WTC11 (cell line): ENCODE measurements around the gene GSTP1. TPM values are rescaled to one million over a fixed set of nuclear protein-coding genes. Genes with fewer than 3 reads are reported as not detected.

Experiments used
- ATAC-seq: fragments of 200-7000 bp; cut with Tn5 transposase; 2 replicates; pipeline ENCODE4 v1.10.0; 2021; ENCODE audit warnings: mild to moderate bottlenecking, moderate library complexity
- CTCF ChIA-PET: fragments of 300-600 bp; sonication (Branson Sonifier 250); formaldehyde crosslinking; loops from one replicate; lab custom pipeline; 2021; ENCODE audit warnings: antibody characterized with exemption; lab: Charles Lee
- POLR2A ChIA-PET: fragments of 350-600 bp; sonication (Branson Sonifier 250); formaldehyde crosslinking; loops from one replicate; lab custom pipeline; 2021; ENCODE audit warnings: antibody characterized with exemption; lab: Charles Lee
- DNase-seq: peaks from one replicate; pipeline ENCODE4 v3.0.0; 2021; ENCODE audit warnings: low spot score
- H3K27ac Mint-ChIP-seq: 2 replicates; pipeline ENCODE4 v1.8.0; 2021; ENCODE audit warnings: mixed read lengths
- H3K27me3 Mint-ChIP-seq: 2 replicates; pipeline ENCODE4 v1.8.0; 2021; ENCODE audit warnings: low read depth, mild to moderate bottlenecking, moderate library complexity, mixed read lengths
- H3K36me3 Mint-ChIP-seq: 2 replicates; pipeline ENCODE4 v1.8.0; 2021; ENCODE audit warnings: mixed read lengths
- H3K4me1 Mint-ChIP-seq: 2 replicates; pipeline ENCODE4 v1.8.0; 2022; ENCODE audit warnings: mixed read lengths
- H3K4me3 Mint-ChIP-seq: 2 replicates; pipeline ENCODE4 v1.8.0; 2021; ENCODE audit warnings: mild to moderate bottlenecking, moderate library complexity, mixed read lengths
- H3K9me3 Mint-ChIP-seq: 2 replicates; pipeline ENCODE4 v1.8.0; 2021; ENCODE audit warnings: mixed read lengths
- EMX1 ChIP-seq: fragments of 250-450 bp; sonication (Bioruptor Pico); IDR thresholded peaks from 2 replicates; pipeline ENCODE4 v1.8.0; 2021; ENCODE audit warnings: mild to moderate bottlenecking
- HMGA2 ChIP-seq: fragments of 250-450 bp; sonication (Bioruptor Pico); IDR thresholded peaks from 2 replicates; pipeline ENCODE4 v1.4.0; 2021; ENCODE audit warnings: mild to moderate bottlenecking, moderate library complexity
- IRF1 ChIP-seq: sonication (generic); formaldehyde crosslinking; IDR thresholded peaks from 2 replicates; pipeline ENCODE4 v1.8.0; 2023; ENCODE audit warnings: missing genetic modification reagents
- KAT7 ChIP-seq: sonication (generic); formaldehyde crosslinking; IDR thresholded peaks from 2 replicates; pipeline ENCODE4 v1.8.1; 2023; ENCODE audit warnings: missing genetic modification reagents, mild to moderate bottlenecking, borderline replicate concordance
- MYBL2 ChIP-seq: sonication (generic); formaldehyde crosslinking; IDR thresholded peaks from 2 replicates; pipeline ENCODE4 v1.8.1; 2023; ENCODE audit warnings: mild to moderate bottlenecking, moderate library complexity, missing genetic modification reagents
- NFE2L1 ChIP-seq: sonication (generic); formaldehyde crosslinking; IDR thresholded peaks from 2 replicates; pipeline ENCODE4 v1.8.1; 2023; ENCODE audit warnings: missing genetic modification reagents
- NR3C1 ChIP-seq: sonication (generic); formaldehyde crosslinking; conservative IDR thresholded peaks from 2 replicates; pipeline ENCODE4 v1.8.1; 2023; ENCODE audit warnings: low read depth, mild to moderate bottlenecking, missing genetic modification reagents
- RORB ChIP-seq: fragments of 250-450 bp; sonication (Bioruptor Pico); IDR thresholded peaks from 2 replicates; pipeline ENCODE4 v1.9.0; 2021; ENCODE audit warnings: mild to moderate bottlenecking
- SMAD4 ChIP-seq: sonication (generic); formaldehyde crosslinking; IDR thresholded peaks from 2 replicates; pipeline ENCODE4 v1.8.0; 2022; ENCODE audit warnings: mild to moderate bottlenecking, missing genetic modification reagents
- SOX15 ChIP-seq: fragments of 250-450 bp; sonication (Bioruptor Pico); IDR thresholded peaks from 2 replicates; pipeline ENCODE4 v1.9.0; 2021; ENCODE audit warnings: mild to moderate bottlenecking
- TCF7 ChIP-seq: sonication (generic); formaldehyde crosslinking; IDR thresholded peaks from 2 replicates; pipeline ENCODE4 v1.8.0; 2022; ENCODE audit warnings: mild to moderate bottlenecking, low read depth, missing genetic modification reagents, moderate library complexity
- TEAD4 ChIP-seq: sonication (generic); formaldehyde crosslinking; IDR thresholded peaks from 2 replicates; pipeline ENCODE4 v1.8.0; 2022; ENCODE audit warnings: mild to moderate bottlenecking, missing genetic modification reagents
- ZBTB21 ChIP-seq: sonication (generic); formaldehyde crosslinking; IDR thresholded peaks from 2 replicates; pipeline ENCODE4 v1.8.1; 2023; ENCODE audit warnings: mild to moderate bottlenecking, missing genetic modification reagents, borderline replicate concordance
- ZNF219 ChIP-seq: sonication (generic); formaldehyde crosslinking; IDR thresholded peaks from 2 replicates; pipeline ENCODE4 v1.8.0; 2023; ENCODE audit warnings: missing genetic modification reagents, mild to moderate bottlenecking, borderline replicate concordance
- ZNF232 ChIP-seq: sonication (generic); formaldehyde crosslinking; IDR thresholded peaks from 2 replicates; pipeline ENCODE4 v1.8.0; 2022; ENCODE audit warnings: mild to moderate bottlenecking, missing genetic modification reagents
- ZNF425 ChIP-seq: fragments of 250-450 bp; sonication (Bioruptor Pico); conservative IDR thresholded peaks from 2 replicates; pipeline ENCODE4 v1.9.0; 2021; ENCODE audit warnings: mild to moderate bottlenecking
- total RNA-seq: library from RNA; stranded (reverse); gene quantifications from 3 replicates; pipeline ENCODE4 v1.2.3, GENCODE V29; 2021
- TF ChIP-seq, protein P1 (sequence below): fragments of 250-450 bp; sonication (Bioruptor Pico); IDR thresholded peaks from 2 replicates; pipeline ENCODE4 v1.8.0; 2021; ENCODE audit warnings: mild to moderate bottlenecking
- TF ChIP-seq, protein P2 (sequence below): sonication (generic); formaldehyde crosslinking; IDR thresholded peaks from 2 replicates; pipeline ENCODE4 v1.8.1; 2023; ENCODE audit warnings: mild to moderate bottlenecking, moderate library complexity, missing genetic modification reagents

GSTP1 gene
- total RNA-seq, 1 experiment from 2014 or later, result 1,452 TPM

DNA sequence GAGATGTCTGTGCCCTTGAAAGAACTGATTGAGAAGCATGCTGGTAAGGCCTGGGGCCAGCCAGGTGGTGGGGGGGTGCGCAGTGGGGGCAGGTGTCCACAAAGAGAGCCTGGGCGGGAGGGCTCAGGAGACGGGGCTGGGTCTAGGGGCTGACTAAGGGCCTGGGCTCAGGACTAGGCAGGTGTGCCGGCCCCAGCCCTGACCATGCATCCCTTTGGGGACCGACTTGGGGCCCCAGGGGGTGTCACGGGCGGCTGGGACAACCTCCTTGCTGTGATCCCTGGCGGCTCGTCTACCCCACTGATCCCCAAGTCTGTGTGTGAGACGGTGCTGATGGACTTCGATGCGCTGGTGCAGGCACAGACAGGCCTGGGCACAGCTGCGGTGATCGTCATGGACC lies 27.6 kb downstream of the GSTP1 start:
- Mint-ChIP-seq H3K27ac (no peak overlapping the region), H3K36me3 (peaks cover 21% of the 10 kb centered on the region), H3K4me1 (peaks cover 16% of the 10 kb centered on the region), H3K27me3 (peaks cover 6% of the 10 kb centered on the region), H3K4me3 (no peak overlapping the region), H3K9me3 (no peaks in the 10 kb centered on the region)
- TF ChIP-seq SMAD4 (CRISPR knock-in tag) (no peak), SOX15 (CRISPR knock-in tag) (no peak), EMX1 (CRISPR knock-in tag) (no peak), IRF1 (CRISPR knock-in tag) (no peak), MYBL2 (CRISPR knock-in tag) (no peak), HMGA2 (CRISPR knock-in tag) (no peak), NR3C1 (no peak), NFE2L1 (CRISPR knock-in tag) (no peak), ZNF232 (CRISPR knock-in tag) (no peak), ZBTB21 (CRISPR knock-in tag) (no peak), RORB (CRISPR knock-in tag) (no peak)
- TF ChIP-seq, protein P1, sequence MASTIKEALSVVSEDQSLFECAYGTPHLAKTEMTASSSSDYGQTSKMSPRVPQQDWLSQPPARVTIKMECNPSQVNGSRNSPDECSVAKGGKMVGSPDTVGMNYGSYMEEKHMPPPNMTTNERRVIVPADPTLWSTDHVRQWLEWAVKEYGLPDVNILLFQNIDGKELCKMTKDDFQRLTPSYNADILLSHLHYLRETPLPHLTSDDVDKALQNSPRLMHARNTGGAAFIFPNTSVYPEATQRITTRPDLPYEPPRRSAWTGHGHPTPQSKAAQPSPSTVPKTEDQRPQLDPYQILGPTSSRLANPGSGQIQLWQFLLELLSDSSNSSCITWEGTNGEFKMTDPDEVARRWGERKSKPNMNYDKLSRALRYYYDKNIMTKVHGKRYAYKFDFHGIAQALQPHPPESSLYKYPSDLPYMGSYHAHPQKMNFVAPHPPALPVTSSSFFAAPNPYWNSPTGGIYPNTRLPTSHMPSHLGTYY (CRISPR knock-in tag), result no peak
- TF ChIP-seq, protein P2, sequence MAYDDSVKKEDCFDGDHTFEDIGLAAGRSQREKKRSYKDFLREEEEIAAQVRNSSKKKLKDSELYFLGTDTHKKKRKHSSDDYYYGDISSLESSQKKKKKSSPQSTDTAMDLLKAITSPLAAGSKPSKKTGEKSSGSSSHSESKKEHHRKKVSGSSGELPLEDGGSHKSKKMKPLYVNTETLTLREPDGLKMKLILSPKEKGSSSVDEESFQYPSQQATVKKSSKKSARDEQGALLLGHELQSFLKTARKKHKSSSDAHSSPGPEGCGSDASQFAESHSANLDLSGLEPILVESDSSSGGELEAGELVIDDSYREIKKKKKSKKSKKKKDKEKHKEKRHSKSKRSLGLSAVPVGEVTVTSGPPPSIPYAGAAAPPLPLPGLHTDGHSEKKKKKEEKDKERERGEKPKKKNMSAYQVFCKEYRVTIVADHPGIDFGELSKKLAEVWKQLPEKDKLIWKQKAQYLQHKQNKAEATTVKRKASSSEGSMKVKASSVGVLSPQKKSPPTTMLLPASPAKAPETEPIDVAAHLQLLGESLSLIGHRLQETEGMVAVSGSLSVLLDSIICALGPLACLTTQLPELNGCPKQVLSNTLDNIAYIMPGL (CRISPR knock-in tag), result no peak
- DNase-seq (no peak), ATAC-seq (no peak)
- ChIA-PET CTCF (no interaction called here), POLR2A (no interaction called here)

DNA sequence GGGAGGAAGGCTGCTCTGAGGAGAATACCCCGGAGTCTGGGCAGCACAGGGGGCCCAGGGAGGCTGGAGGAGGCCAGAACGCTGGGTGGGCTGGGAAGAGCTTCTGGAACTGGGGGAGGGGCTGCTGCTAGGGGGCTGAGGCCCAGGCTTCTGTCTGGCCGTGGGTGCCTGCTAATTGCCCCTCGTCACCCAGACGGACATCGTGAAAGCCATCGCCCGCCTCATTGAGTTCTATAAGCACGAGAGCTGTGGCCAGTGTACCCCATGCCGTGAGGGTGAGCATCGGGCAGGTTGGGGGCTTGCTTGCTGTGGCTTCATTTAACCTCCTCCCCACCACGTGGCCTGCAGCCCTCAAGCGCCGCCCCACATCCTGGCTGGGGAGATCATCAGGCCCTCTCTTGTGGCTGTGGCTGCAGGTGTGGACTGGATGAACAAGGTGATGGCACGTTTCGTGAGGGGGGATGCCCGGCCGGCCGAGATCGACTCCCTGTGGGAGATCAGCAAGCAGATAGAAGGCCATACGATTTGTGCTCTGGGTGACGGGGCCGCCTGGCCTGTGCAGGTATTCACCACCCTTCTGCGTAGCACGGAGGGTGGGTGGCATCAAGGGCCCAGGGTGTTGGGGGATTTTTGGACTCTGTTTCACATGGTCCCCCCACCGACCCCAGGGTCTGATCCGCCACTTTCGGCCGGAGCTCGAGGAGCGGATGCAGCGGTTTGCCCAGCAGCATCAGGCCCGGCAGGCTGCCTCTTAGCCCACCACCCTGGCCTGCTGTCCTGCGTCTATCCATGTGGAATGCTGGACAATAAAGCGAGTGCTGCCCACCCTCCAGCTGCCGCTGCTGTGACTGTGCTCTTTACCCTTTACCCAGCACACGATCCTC lies 28.3 kb downstream of the GSTP1 start:
- no peaks in the 10 kb centered on the region for H3K9me3 Mint-ChIP-seq
- ATAC-seq (no peak), DNase-seq (no peak)
- ChIA-PET POLR2A (no interaction called here), CTCF (interaction anchor here (4.0 to 10.2 kb wide), 2 partner anchors 18 to 29 kb away, joined by 47 to 200 read pairs; partner anchors contain the start of genes GSTP1 and NUDT8)
- H3K4me3 Mint-ChIP-seq, result no peak overlapping the region
- no peak overlapping the region for H3K27ac Mint-ChIP-seq
- no peak for TF ChIP-seq TCF7 (CRISPR knock-in tag)
- H3K27me3 Mint-ChIP-seq, result peaks cover 13% of the 10 kb centered on the region
- peaks cover 21% of the 10 kb centered on the region for H3K36me3 Mint-ChIP-seq
- peaks cover 22% of the 10 kb centered on the region for H3K4me1 Mint-ChIP-seq

- peaks cover 21% of the 10 kb centered on the region for H3K36me3 Mint-ChIP-seq
- no peak for ATAC-seq
- H3K27me3 Mint-ChIP-seq, result peaks cover 21% of the 10 kb centered on the region
- no peak overlapping the region for H3K27ac Mint-ChIP-seq
- TF ChIP-seq ZNF425 (no peak), TEAD4 (CRISPR knock-in tag) (no peak), ZNF219 (no peak), NR3C1 (no peak), KAT7 (CRISPR knock-in tag) (no peak)
- TF ChIP-seq, all 79 proteins: peak for 0
- POLR2A ChIA-PET, result no interaction called here
- Mint-ChIP-seq H3K4me3 (no peak overlapping the region), H3K9me3 (no peaks in the 10 kb centered on the region), H3K4me1 (peaks cover 30% of the 10 kb centered on the region)
- CTCF ChIA-PET, result interaction anchor here (1.1 to 10.2 kb wide), 4 partner anchors 17 to 40 kb away, joined by 3 to 200 read pairs (median 36); partner anchors contain the start of genes GSTP1 and NUDT8
- no peak for DNase-seq
These were observed 29.1 kb downstream of the GSTP1 start for GRCh38 chr11:67612751-67613150.
